Loucy (cell line): Measurements from ENCODE around the gene NUB1.

Experiments used
- CTCF ChIP-seq: fragments of 200-600 bp; sonication (generic); conservative IDR thresholded peaks from 2 replicates; pipeline ENCODE4 v1.5.1; 2014; ENCODE audit warnings: mild to moderate bottlenecking, antibody characterized with exemption, low read length
- EZH2phosphoT487 ChIP-seq: fragments of 200-600 bp; IDR thresholded peaks from 2 replicates; pipeline ENCODE4 v1.6.1; 2018; ENCODE audit warnings: antibody characterized with exemption, mild to moderate bottlenecking, moderate library complexity, borderline replicate concordance

GRCh38 chr7:151381098-151381347 is 39.4 kb downstream of the NUB1 start:
- TF ChIP-seq CTCF, result no peak
- TF ChIP-seq EZH2phosphoT487, result no peak
